Keratinocyte (primary cell): ENCODE measurements around the gene ERI3. TPM values are rescaled to one million over a fixed set of nuclear protein-coding genes. Genes with fewer than 3 reads are reported as not detected.
A peak's percentile ranks its signal among the peaks of the same experiment; 100 is the strongest.

Source experiments
- DNase-seq: peaks from one replicate; pipeline ENCODE4 v3.0.0-alpha.2; 2011; ENCODE audit warnings: low read depth, missing footprints, low spot score
- FAIRE-seq: peaks from 2 replicates; lab custom pipeline; 2011; peaks lifted over from hg19 to GRCh38; lab: Jason Lieb, UNC
- H2AFZ ChIP-seq: 2 replicates; pipeline ENCODE4 v1.6.0; 2012; ENCODE audit warnings: low read length, control low read depth, inconsistent platforms; ENCODE audit not compliant: control insufficient read depth
- H3K27ac ChIP-seq: 2 replicates; pipeline ENCODE4 v1.5.1; 2011; ENCODE audit warnings: low read length; ENCODE audit not compliant: control insufficient read depth, insufficient read depth
- H3K27me3 ChIP-seq: 3 replicates; pipeline ENCODE4 v1.6.0; 2011; ENCODE audit warnings: low read length; ENCODE audit not compliant: control insufficient read depth, insufficient read depth; ENCODE audit errors: extremely low read depth
- H3K36me3 ChIP-seq, 2 experiments: 2 replicates in 1 of 2; 3 replicates in 1 of 2; pipeline ENCODE4 v1.5.1; 2011; ENCODE audit warnings: low read length in 2 of 2, mild to moderate bottlenecking in 1 of 2; ENCODE audit not compliant: control insufficient read depth in 2 of 2, insufficient read depth in 2 of 2; ENCODE audit errors: extremely low read depth in 1 of 2
- H3K4me1 ChIP-seq: 3 replicates; pipeline ENCODE4 v1.5.1; 2011; ENCODE audit warnings: low read length; ENCODE audit not compliant: control insufficient read depth, insufficient read depth; ENCODE audit errors: extremely low read depth
- H3K4me2 ChIP-seq: 3 replicates; pipeline ENCODE4 v1.6.0; 2011; ENCODE audit warnings: low read depth, low read length; ENCODE audit not compliant: control insufficient read depth, insufficient read depth; ENCODE audit errors: extremely low read depth
- H3K4me3 ChIP-seq, 3 experiments: fragments of 200-600 bp in 1 of 3; sonication (generic) in 1 of 3; 2 replicates in 2 of 3; 3 replicates in 1 of 3; pipeline ENCODE4 v1.5.1; 2011 to 2016; ENCODE audit warnings: low read length in 3 of 3, mild to moderate bottlenecking in 3 of 3, control low read depth in 2 of 3, inconsistent platforms in 1 of 3, low read depth in 1 of 3, mixed read lengths in 1 of 3, mixed run types in 1 of 3, moderate library complexity in 1 of 3; ENCODE audit not compliant: control insufficient read depth in 2 of 3, insufficient read depth in 2 of 3; ENCODE audit errors: extremely low read depth in 1 of 3
- H3K79me2 ChIP-seq: 2 replicates; pipeline ENCODE4 v1.6.0; 2012; ENCODE audit warnings: low read length; ENCODE audit not compliant: control insufficient read depth, insufficient read depth
- H3K9ac ChIP-seq: 3 replicates; pipeline ENCODE4 v1.6.0; 2011; ENCODE audit warnings: low read length; ENCODE audit not compliant: control insufficient read depth, insufficient read depth; ENCODE audit errors: extremely low read depth
- H3K9me1 ChIP-seq: 3 replicates; pipeline ENCODE4 v1.6.0; 2011; ENCODE audit warnings: low read length; ENCODE audit not compliant: control insufficient read depth, insufficient read depth; ENCODE audit errors: extremely low read depth
- H3K9me3 ChIP-seq: 2 replicates; pipeline ENCODE4 v1.5.1; 2012; ENCODE audit warnings: low read depth, low read length; ENCODE audit not compliant: control insufficient read depth
- H4K20me1 ChIP-seq: 3 replicates; pipeline ENCODE4 v1.6.0; 2011; ENCODE audit warnings: low read length; ENCODE audit not compliant: control insufficient read depth, insufficient read depth; ENCODE audit errors: extremely low read depth
- CTCF ChIP-seq, 3 experiments: IDR thresholded peaks in 1 of 3; conservative IDR thresholded peaks in 1 of 3; optimal IDR thresholded peaks in 1 of 3; 2 replicates in 2 of 3; 3 replicates in 1 of 3; pipeline versions ENCODE3 to v1.5.1; 2011; ENCODE audit warnings: low read length in 3 of 3, mild to moderate bottlenecking in 3 of 3, moderate library complexity in 2 of 3, control low read depth in 1 of 3, inconsistent platforms in 1 of 3; ENCODE audit not compliant: insufficient read depth in 2 of 3; ENCODE audit errors: extremely low read depth in 1 of 3
- EZH2 ChIP-seq: IDR thresholded peaks from one replicate; pipeline ENCODE4 v1.6.1; 2012; ENCODE audit warnings: inconsistent platforms, mild to moderate bottlenecking, low read length, moderate library complexity
- dilution Hi-C: fragments of 300-500 bp; cut with MboI; formaldehyde crosslinking; loops from one replicate; pipeline ENCODE4 v1.7.0; 2020; ENCODE audit warnings: low sequenced_read_pairs; ENCODE audit not compliant: extremely low pct_ligation_motif_present
- polyA plus RNA-seq, 5 experiments: library from polyadenylated mRNA; depleted of rRNA in 3 of 5; stranded (reverse) in 3 of 5; stranded (forward) in 1 of 5; unstranded in 1 of 5; fragments of >200 nt; gene quantifications; 1 replicate in 1 of 5; 2 replicates in 3 of 5; 3 replicates in 1 of 5; pipeline versions ENCODE4 v1.2.1 to v1.2.3, GENCODE V29; 2011 to 2012; ENCODE audit warnings: missing spikeins in 2 of 5, low read depth in 1 of 5, low replicate concordance in 1 of 5

The ERI3 gene
- polyA plus RNA-seq, 1 donor (not counting 4 experiments of a cell fraction or from before 2014, with no cell fraction given), result 43.7 TPM

- no peak for FAIRE-seq
- H3K27me3 ChIP-seq, result no peaks in the 10 kb centered on the region
- H3K36me3 ChIP-seq, result peaks cover 19 to 46% of the 10 kb centered on the region in 2 experiments
- H3K4me3 ChIP-seq, result no peak overlapping the region
- H3K4me1 ChIP-seq, result no peaks in the 10 kb centered on the region
- no peaks in the 10 kb centered on the region for H3K9me1 ChIP-seq
- TF ChIP-seq CTCF (optimal IDR thresholded peaks at IDR 0.05 in 1 of 3, IDR thresholded peaks at IDR 0.05 in 1 of 3, conservative IDR thresholded peaks at IDR 0.05 in 1 of 3; ENCODE audit: extremely low read depth in 1 of 3, insufficient read depth in 2 of 3, low read length in 3 of 3), result no peak
- TF ChIP-seq EZH2, result no peak
- H3K4me2 ChIP-seq, result no peak overlapping the region
- dilution Hi-C loops, result no loop called here
- no peaks in the 10 kb centered on the region for H3K9me3 ChIP-seq
- no peaks in the 10 kb centered on the region for H3K79me2 ChIP-seq
- DNase-seq, result no peak
- H2AFZ ChIP-seq, result no peak overlapping the region
- no peak overlapping the region for H3K9ac ChIP-seq
- no peaks in the 10 kb centered on the region for H4K20me1 ChIP-seq
- no peak overlapping the region for H3K27ac ChIP-seq
Measured at GRCh38 chr1:44315521-44315920, 39.5 kb downstream of the ERI3 start.

GRCh38 chr1:44314452-44314851, 40.6 kb downstream of the ERI3 start:
- DNase-seq (no peak), FAIRE-seq (no peak)
- Histone ChIP-seq H3K27ac (no peak overlapping the region), H3K4me2 (no peak overlapping the region), H4K20me1 (no peaks in the 10 kb centered on the region), H3K9ac (no peak overlapping the region), H3K9me3 (no peaks in the 10 kb centered on the region), H3K9me1 (no peaks in the 10 kb centered on the region), H3K36me3 (peaks cover 17 to 39% of the 10 kb centered on the region in 2 experiments), H3K4me3 (no peak overlapping the region), H2AFZ (no peak overlapping the region), H3K4me1 (no peaks in the 10 kb centered on the region), H3K27me3 (no peaks in the 10 kb centered on the region), H3K79me2 (no peaks in the 10 kb centered on the region)
- dilution Hi-C loops, result no loop called here
- TF ChIP-seq CTCF (optimal IDR thresholded peaks at IDR 0.05 in 1 of 3, IDR thresholded peaks at IDR 0.05 in 1 of 3, conservative IDR thresholded peaks at IDR 0.05 in 1 of 3; ENCODE audit: extremely low read depth in 1 of 3, insufficient read depth in 2 of 3, low read length in 3 of 3) (peak in 1 of 3 experiments; percentile 10), EZH2 (no peak)
